Measurements from ENCODE around the gene FMN2.
"Not testable (repeated sequence)": the region's sequence is repeated elsewhere in the genome, so short reads cannot be mapped to it uniquely, and the experiment has no call there.

DNA sequence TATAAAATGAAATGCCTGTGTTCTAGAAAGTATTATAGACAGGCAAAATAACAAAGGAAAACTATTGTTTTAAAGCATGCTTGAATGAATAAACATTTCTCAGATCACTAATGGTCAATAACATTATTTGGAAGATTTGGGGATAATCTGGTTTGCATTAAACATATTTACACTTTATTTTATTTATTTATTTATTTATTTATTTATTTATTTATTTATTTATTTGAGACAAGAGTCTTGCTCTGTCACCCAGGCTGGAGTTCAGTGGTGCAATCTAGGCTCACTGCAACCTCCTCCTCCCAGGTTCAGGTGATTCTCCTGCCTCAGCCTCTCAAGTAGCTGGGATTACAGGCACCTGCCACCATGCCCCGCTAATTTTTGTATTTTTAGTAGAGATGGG lies 236.7 kb downstream of the FMN2 start:
- TF ChIP-seq, protein P1, sequence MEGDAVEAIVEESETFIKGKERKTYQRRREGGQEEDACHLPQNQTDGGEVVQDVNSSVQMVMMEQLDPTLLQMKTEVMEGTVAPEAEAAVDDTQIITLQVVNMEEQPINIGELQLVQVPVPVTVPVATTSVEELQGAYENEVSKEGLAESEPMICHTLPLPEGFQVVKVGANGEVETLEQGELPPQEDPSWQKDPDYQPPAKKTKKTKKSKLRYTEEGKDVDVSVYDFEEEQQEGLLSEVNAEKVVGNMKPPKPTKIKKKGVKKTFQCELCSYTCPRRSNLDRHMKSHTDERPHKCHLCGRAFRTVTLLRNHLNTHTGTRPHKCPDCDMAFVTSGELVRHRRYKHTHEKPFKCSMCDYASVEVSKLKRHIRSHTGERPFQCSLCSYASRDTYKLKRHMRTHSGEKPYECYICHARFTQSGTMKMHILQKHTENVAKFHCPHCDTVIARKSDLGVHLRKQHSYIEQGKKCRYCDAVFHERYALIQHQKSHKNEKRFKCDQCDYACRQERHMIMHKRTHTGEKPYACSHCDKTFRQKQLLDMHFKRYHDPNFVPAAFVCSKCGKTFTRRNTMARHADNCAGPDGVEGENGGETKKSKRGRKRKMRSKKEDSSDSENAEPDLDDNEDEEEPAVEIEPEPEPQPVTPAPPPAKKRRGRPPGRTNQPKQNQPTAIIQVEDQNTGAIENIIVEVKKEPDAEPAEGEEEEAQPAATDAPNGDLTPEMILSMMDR (IDR thresholded peaks at IDR 0.05) = not testable (repeated sequence)
- not testable (repeated sequence) for TF ChIP-seq POLR2A (IDR thresholded peaks at IDR 0.05)

Data from lower leg skin (tissue), 3 donors.